ENCODE data around the gene TNFAIP1. TPM values are rescaled to one million over a fixed set of nuclear protein-coding genes. Genes with fewer than 3 reads are reported as not detected.

The TNFAIP1 gene
- total RNA-seq, 4 donors from 2014 or later: 23.7 to 43.8 (median 34.8) TPM

DNA sequence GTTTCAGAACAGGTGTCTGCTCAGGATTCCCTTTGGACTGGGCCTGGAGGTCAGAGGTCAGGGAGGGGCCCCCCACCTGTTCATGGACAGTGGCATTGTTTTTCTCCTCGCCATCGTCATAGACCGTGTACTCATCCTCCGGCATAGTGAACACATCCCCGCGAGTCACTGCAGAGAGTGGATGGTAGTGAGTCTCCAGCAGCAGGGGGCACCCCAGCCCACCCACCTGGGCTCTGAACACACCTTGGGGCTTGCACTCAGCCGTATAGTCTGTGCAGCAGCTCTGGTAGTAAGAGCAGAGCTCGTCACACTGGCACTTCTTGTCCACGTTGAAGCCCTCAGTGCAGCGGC, 34.1 kb downstream of the TNFAIP1 start:
- H3K4me3 ChIP-seq: no peak overlapping the region
- TF ChIP-seq EP300 (IDR thresholded peaks at IDR 0.05) (no peak), POLR2A (IDR thresholded peaks at IDR 0.05; ENCODE audit: low read depth) (no peak), POLR2AphosphoS5 (IDR thresholded peaks at IDR 0.05) (no peak)
- TF ChIP-seq, protein P1, sequence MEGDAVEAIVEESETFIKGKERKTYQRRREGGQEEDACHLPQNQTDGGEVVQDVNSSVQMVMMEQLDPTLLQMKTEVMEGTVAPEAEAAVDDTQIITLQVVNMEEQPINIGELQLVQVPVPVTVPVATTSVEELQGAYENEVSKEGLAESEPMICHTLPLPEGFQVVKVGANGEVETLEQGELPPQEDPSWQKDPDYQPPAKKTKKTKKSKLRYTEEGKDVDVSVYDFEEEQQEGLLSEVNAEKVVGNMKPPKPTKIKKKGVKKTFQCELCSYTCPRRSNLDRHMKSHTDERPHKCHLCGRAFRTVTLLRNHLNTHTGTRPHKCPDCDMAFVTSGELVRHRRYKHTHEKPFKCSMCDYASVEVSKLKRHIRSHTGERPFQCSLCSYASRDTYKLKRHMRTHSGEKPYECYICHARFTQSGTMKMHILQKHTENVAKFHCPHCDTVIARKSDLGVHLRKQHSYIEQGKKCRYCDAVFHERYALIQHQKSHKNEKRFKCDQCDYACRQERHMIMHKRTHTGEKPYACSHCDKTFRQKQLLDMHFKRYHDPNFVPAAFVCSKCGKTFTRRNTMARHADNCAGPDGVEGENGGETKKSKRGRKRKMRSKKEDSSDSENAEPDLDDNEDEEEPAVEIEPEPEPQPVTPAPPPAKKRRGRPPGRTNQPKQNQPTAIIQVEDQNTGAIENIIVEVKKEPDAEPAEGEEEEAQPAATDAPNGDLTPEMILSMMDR (IDR thresholded peaks at IDR 0.05): no peak
- intact Hi-C loops (cut with DNase I): no loop called here
- peaks cover 30 to 38% (median 33%) of the 10 kb centered on the region in 4 donors for H3K4me1 ChIP-seq
- peaks cover 0 to 21% (median 14%) of the 10 kb centered on the region in 4 donors for H3K36me3 ChIP-seq
- 75% methylated on average over 8 of the region's 10 CpGs for WGBS
- DNase-seq (ENCODE audit: extremely low spot score): no peak
- H3K9me3 ChIP-seq: no peaks in the 10 kb centered on the region
- H3K27ac ChIP-seq (replicated peaks in 1 of 4): peak overlapping the region in 3 of 4 donors; percentile 65 to 83 (median 82)
- no peaks in the 10 kb centered on the region for H3K27me3 ChIP-seq

DNA sequence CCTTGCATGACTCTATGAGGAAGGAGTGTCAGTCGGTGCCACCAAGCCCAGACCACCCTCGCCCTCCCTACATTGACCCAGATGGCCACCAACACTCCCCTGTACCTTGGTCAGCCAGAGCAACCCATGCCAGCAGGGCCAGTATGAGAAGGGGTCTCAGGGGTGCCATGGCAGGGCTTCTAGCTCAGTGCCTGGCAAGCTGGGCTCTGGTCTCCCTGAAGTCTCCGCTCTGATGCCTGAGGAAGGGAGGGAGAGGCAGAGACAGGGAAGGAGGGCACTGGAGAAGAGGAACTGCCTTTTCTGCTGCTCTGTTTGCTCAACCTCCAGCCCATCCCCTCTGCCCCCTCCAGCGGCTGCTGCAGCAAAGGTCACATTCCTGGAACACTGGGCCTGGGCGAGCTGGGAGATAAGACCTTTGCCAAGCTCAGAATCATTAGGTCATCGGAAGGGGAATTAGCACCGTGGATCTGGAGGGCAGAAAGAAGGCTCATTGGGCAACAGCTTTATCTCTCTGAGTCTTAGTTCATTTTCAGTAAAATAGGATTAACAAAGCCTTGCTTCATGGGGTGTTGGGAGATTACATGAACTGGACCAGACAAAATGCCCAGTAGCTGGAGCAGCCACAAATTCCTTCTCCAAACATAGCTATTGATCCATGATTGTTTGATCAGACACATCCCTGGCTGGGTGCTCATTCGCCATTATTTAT, 34.6 kb downstream of the TNFAIP1 start, which contains the start of gene VTN:
Gene VTN (minus strand): TSS at position 273 of the 709 bp plus-strand sequence. CDS start 104 bp downstream, at position 169.
- TF ChIP-seq EP300 (IDR thresholded peaks at IDR 0.05): no peak
- TF ChIP-seq, protein P1 (IDR thresholded peaks at IDR 0.05): no peak
- TF ChIP-seq POLR2AphosphoS5 (IDR thresholded peaks at IDR 0.05): no peak
- TF ChIP-seq POLR2A (IDR thresholded peaks at IDR 0.05; ENCODE audit: low read depth): no peak
- H3K4me3 ChIP-seq: peak within 1 kb of the TSS; percentile 55 to 65 (median 63)
- no peak for DNase-seq (ENCODE audit: extremely low spot score)
- peak within 1 kb of the TSS; percentile 65 to 83 (median 79) for H3K27ac ChIP-seq (replicated peaks in 1 of 4)
- H3K9me3 ChIP-seq: no peaks in the 10 kb centered on the region
- peaks cover 30 to 38% (median 33%) of the 10 kb centered on the region in 4 donors for H3K4me1 ChIP-seq
- no peaks in the 10 kb centered on the region for H3K27me3 ChIP-seq
- 33% methylated on average over 8 of the region's 8 CpGs for WGBS
- intact Hi-C loops (cut with DNase I): no loop called here
- H3K36me3 ChIP-seq: peaks cover 0 to 17% (median 9%) of the 10 kb centered on the region in 4 donors

DNA sequence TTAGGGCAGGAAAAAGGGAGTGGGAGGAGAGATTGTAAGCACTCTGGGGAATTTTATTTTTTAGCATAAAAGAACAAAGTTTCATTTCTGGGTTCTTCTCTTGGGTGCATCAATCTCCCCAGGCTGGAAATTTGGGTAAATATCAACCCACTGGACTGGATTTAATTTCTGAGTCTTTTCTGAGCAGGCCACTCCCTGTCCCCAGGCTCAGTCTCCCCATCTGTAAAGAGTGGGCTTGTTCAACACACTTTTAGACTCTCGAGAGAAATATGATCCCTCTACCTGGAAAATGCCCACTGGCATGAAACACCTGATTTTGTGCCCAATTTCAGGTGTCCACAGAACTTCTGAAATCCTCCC, 35.2 kb downstream of the TNFAIP1 start:
- DNase-seq (ENCODE audit: extremely low spot score): no peak
- TF ChIP-seq EP300 (IDR thresholded peaks at IDR 0.05) (no peak), POLR2AphosphoS5 (IDR thresholded peaks at IDR 0.05) (no peak), POLR2A (IDR thresholded peaks at IDR 0.05; ENCODE audit: low read depth) (no peak)
- TF ChIP-seq, protein P1 (IDR thresholded peaks at IDR 0.05): no peak
- Histone ChIP-seq H3K4me3 (peak overlapping the region in 3 of 4 donors; percentile 55 to 63 (median 63)), H3K4me1 (peaks cover 30 to 38% (median 33%) of the 10 kb centered on the region in 4 donors), H3K9me3 (no peaks in the 10 kb centered on the region), H3K27me3 (no peaks in the 10 kb centered on the region), H3K36me3 (peaks cover 0 to 11% (median 7%) of the 10 kb centered on the region in 4 donors), H3K27ac (replicated peaks in 1 of 4) (peak overlapping the region; percentile 65 to 83 (median 79))
- intact Hi-C loops (cut with DNase I): no loop called here
- WGBS: 81% methylated on average over 1 of the region's 1 CpG

DNA sequence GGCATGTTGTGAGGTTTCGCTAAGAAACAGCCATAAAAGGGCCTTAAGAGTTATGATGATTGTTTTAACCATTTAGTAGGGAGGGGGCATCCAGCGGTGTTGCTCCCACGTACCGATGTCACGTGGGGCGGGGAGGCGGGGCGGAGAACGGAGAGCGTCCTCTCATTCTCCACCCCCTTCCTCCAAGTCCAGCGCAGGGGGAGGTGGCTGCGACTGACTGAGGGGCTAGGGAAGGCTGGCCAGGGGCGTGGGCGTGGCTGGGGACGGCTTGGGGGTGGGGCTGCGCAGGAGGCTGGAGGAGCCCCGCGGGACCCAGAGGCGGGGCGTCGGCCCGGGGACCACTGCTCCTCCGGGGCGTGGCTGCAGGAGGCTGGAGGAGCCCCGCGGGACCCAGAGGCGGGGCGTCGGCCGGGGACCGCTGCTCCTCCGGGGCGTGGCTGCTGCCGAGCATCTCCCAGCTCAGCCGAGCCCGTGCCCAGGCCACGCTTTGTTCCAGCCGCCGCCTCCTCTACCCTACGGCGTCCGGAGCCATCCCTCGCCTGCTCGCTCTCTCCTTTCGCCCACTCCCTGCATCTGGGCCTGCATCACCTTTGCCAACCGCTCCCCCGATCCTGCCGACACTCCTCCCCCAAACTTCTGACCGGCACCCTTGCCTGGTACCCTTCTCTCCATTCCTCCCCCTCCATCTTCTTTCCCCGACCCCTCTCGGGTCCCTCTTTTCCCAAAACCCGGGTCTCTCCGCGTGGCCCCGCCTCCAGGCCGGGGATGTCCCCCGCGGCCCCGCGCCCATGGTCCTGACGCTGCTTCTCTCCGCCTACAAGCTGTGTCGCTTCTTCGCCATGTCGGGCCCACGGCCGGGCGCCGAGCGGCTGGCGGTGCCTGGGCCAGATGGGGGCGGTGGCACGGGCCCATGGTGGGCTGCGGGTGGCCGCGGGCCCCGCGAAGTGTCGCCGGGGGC, 36.0 kb downstream of the TNFAIP1 start, which contains the start of gene SARM1:
Gene SARM1 (plus strand): TSS at position 450 of the 958 bp plus-strand sequence. CDS start 339 bp downstream, at position 789.
- peaks cover 30 to 38% (median 33%) of the 10 kb centered on the region in 4 donors for H3K4me1 ChIP-seq
- TF ChIP-seq POLR2AphosphoS5 (IDR thresholded peaks at IDR 0.05) (peak in 1 of 2 donors; percentile 49), EP300 (IDR thresholded peaks at IDR 0.05) (no peak), POLR2A (IDR thresholded peaks at IDR 0.05; ENCODE audit: low read depth) (no peak)
- TF ChIP-seq, protein P1 (IDR thresholded peaks at IDR 0.05): no peak
- peak within 1 kb of the TSS; percentile 65 to 83 (median 79) for H3K27ac ChIP-seq (replicated peaks in 1 of 4)
- DNase-seq (ENCODE audit: extremely low spot score): peak; percentile 95
- peaks cover 0 to 5% (median 3%) of the 10 kb centered on the region in 4 donors for H3K36me3 ChIP-seq
- whole genome bisulfite sequencing: 1% methylated on average over 38 of the region's 80 CpGs
- no peaks in the 10 kb centered on the region for H3K27me3 ChIP-seq
- no peaks in the 10 kb centered on the region for H3K9me3 ChIP-seq
- H3K4me3 ChIP-seq: peak within 1 kb of the TSS; percentile 55 to 65 (median 63)
- intact Hi-C loops (cut with DNase I): no loop called here
